Mesodermal cell (in vitro differentiated cells): ENCODE results near the gene SORCS3.

Experiments
- H3K27ac ChIP-seq: 2 replicates; pipeline ENCODE4 v1.7.0; 2013; ENCODE audit warnings: mild to moderate bottlenecking, low read depth, low read length, moderate library complexity; ENCODE audit not compliant: severe bottlenecking
- H3K36me3 ChIP-seq: 2 replicates; pipeline ENCODE4 v1.7.1; 2013; ENCODE audit warnings: mild to moderate bottlenecking, low read length, moderate library complexity; ENCODE audit not compliant: control insufficient read depth, insufficient read depth
- H3K4me1 ChIP-seq: one replicate; pipeline ENCODE4 v1.7.1; 2013; ENCODE audit warnings: mild to moderate bottlenecking, low read length; ENCODE audit not compliant: insufficient read depth, control insufficient read depth, poor library complexity, severe bottlenecking
- H3K4me3 ChIP-seq: 2 replicates; pipeline ENCODE4 v1.7.0; 2013; ENCODE audit warnings: low read length, control low read depth, mild to moderate bottlenecking; ENCODE audit not compliant: insufficient read depth, poor library complexity, severe bottlenecking; ENCODE audit errors: extremely low read depth
- H3K9me3 ChIP-seq: 2 replicates; pipeline ENCODE4 v1.7.1; 2013; ENCODE audit warnings: mild to moderate bottlenecking, low read length, moderate library complexity; ENCODE audit not compliant: control insufficient read depth
- WGBS, 2 experiments: methylation state at CpG; one replicate each; pipeline ENCODE4 v1.1.5; 2013; ENCODE audit warnings: missing lambda C conversion rate in 2 of 2; ENCODE audit not compliant: insufficient coverage in 2 of 2; 5-methylcytosine and 5-hydroxymethylcytosine counted together

SORCS3 gene

GRCh38 chr10:104908581-104908980 is 267.5 kb downstream of the SORCS3 start:
- 72 to 78% methylated on average over 2 of the region's 2 CpGs for WGBS, 2 experiments
- Histone ChIP-seq H3K9me3 (no peaks in the 10 kb centered on the region), H3K4me3 (no peak overlapping the region), H3K4me1 (no peaks in the 10 kb centered on the region), H3K36me3 (no peaks in the 10 kb centered on the region), H3K27ac (no peak overlapping the region)

GRCh38 chr10:104910712-104911111 is 269.6 kb downstream of the SORCS3 start:
- Histone ChIP-seq H3K4me1 (no peaks in the 10 kb centered on the region), H3K4me3 (no peak overlapping the region), H3K9me3 (no peaks in the 10 kb centered on the region), H3K27ac (no peak overlapping the region), H3K36me3 (no peaks in the 10 kb centered on the region)
- WGBS, 2 experiments = 86 to 92% methylated on average over 3 of the region's 3 CpGs

GRCh38 chr10:104913390-104913789 is 272.3 kb downstream of the SORCS3 start:
- Histone ChIP-seq H3K4me3 (no peak overlapping the region), H3K36me3 (no peaks in the 10 kb centered on the region), H3K9me3 (no peaks in the 10 kb centered on the region), H3K27ac (no peak overlapping the region), H3K4me1 (no peaks in the 10 kb centered on the region)
- 58% methylated on average over 2 of the region's 2 CpGs; no CpG with 5 or more reads in 1 of the 2 experiments for WGBS, 2 experiments

GRCh38 chr10:104920476-104920875 is 279.4 kb downstream of the SORCS3 start:
- H3K9me3 ChIP-seq = no peaks in the 10 kb centered on the region
- H3K36me3 ChIP-seq = no peaks in the 10 kb centered on the region
- no peak overlapping the region for H3K4me3 ChIP-seq
- H3K4me1 ChIP-seq = no peaks in the 10 kb centered on the region
- 83 to 100% methylated on average over 1 to 2 of the region's 2 CpGs for WGBS, 2 experiments
- H3K27ac ChIP-seq = no peak overlapping the region

GRCh38 chr10:104921763-104922162 is 280.7 kb downstream of the SORCS3 start:
- no peaks in the 10 kb centered on the region for H3K36me3 ChIP-seq
- no peaks in the 10 kb centered on the region for H3K4me1 ChIP-seq
- no peak overlapping the region for H3K27ac ChIP-seq
- H3K4me3 ChIP-seq = no peak overlapping the region
- 75% methylated on average over 4 of the region's 5 CpGs; no CpG with 5 or more reads in 1 of the 2 experiments for WGBS, 2 experiments
- no peaks in the 10 kb centered on the region for H3K9me3 ChIP-seq

- Histone ChIP-seq H3K4me3 (no peak overlapping the region), H3K4me1 (no peaks in the 10 kb centered on the region), H3K9me3 (no peaks in the 10 kb centered on the region), H3K27ac (no peak overlapping the region), H3K36me3 (no peaks in the 10 kb centered on the region)
- 83 to 95% methylated on average over 2 to 3 of the region's 3 CpGs for WGBS, 2 experiments
Measured at GRCh38 chr10:104922810-104923209, 281.7 kb downstream of the SORCS3 start.

GRCh38 chr10:104923501-104923900 is 282.4 kb downstream of the SORCS3 start:
- Histone ChIP-seq H3K36me3 (no peaks in the 10 kb centered on the region), H3K9me3 (no peaks in the 10 kb centered on the region), H3K4me3 (no peak overlapping the region), H3K27ac (no peak overlapping the region), H3K4me1 (no peaks in the 10 kb centered on the region)
- 100% methylated on average over 1 of the region's 3 CpGs; no CpG with 5 or more reads in 1 of the 2 experiments for WGBS, 2 experiments

- H3K36me3 ChIP-seq = no peaks in the 10 kb centered on the region
- WGBS, 2 experiments = 86 to 88% methylated on average over 1 to 5 of the region's 6 CpGs
- no peaks in the 10 kb centered on the region for H3K9me3 ChIP-seq
- H3K27ac ChIP-seq = no peak overlapping the region
- H3K4me3 ChIP-seq = no peak overlapping the region
- no peaks in the 10 kb centered on the region for H3K4me1 ChIP-seq
Measured at GRCh38 chr10:104924101-104924795, 283.2 kb downstream of the SORCS3 start.

- Histone ChIP-seq H3K4me3 (no peak overlapping the region), H3K27ac (no peak overlapping the region), H3K36me3 (no peaks in the 10 kb centered on the region), H3K9me3 (no peaks in the 10 kb centered on the region), H3K4me1 (no peaks in the 10 kb centered on the region)
- WGBS, 2 experiments = 20% methylated on average over 1 of the region's 3 CpGs; no CpG with 5 or more reads in 1 of the 2 experiments
Measured at GRCh38 chr10:104925232-104925851, 284.3 kb downstream of the SORCS3 start.

- Histone ChIP-seq H3K9me3 (no peaks in the 10 kb centered on the region), H3K4me3 (no peak overlapping the region), H3K27ac (no peak overlapping the region), H3K36me3 (no peaks in the 10 kb centered on the region), H3K4me1 (no peaks in the 10 kb centered on the region)
- 86 to 94% methylated on average over 1 to 2 of the region's 2 CpGs for WGBS, 2 experiments
Measured at GRCh38 chr10:104928734-104929133, 287.6 kb downstream of the SORCS3 start.

GRCh38 chr10:104931612-104932134 is 290.6 kb downstream of the SORCS3 start:
- H3K4me1 ChIP-seq = no peaks in the 10 kb centered on the region
- no peaks in the 10 kb centered on the region for H3K9me3 ChIP-seq
- no peaks in the 10 kb centered on the region for H3K36me3 ChIP-seq
- 83 to 91% methylated on average over 1 of the region's 2 CpGs for WGBS, 2 experiments
- no peak overlapping the region for H3K27ac ChIP-seq
- H3K4me3 ChIP-seq = no peak overlapping the region
